Panc1 (cell line): Measurements from ENCODE around the gene HSPD1. TPM values are rescaled to one million over a fixed set of nuclear protein-coding genes. Genes with fewer than 3 reads are reported as not detected.

ENCODE experiments used
- ATAC-seq: fragments of 200-7000 bp; cut with Tn5 transposase; 2 replicates; pipeline ENCODE4 v1.9.1; 2020; ENCODE audit warnings: mild to moderate bottlenecking, moderate library complexity
- BruUV-seq: library from RNA; stranded (reverse); fragments of 400-500 nt; replicated peaks from 2 replicates; lab custom pipeline; 2021; lab: Mats Ljungman, UMichigan
- CTCF ChIA-PET: fragments of 300-600 bp; sonication (Branson Sonifier 250); formaldehyde crosslinking; loops from one replicate; lab custom pipeline; 2022; ENCODE audit warnings: antibody characterized with exemption; lab: Charles Lee
- POLR2A ChIA-PET: fragments of 300-600 bp; sonication (Branson Sonifier 250); formaldehyde crosslinking; loops from one replicate; lab custom pipeline; 2022; ENCODE audit warnings: antibody characterized with exemption; lab: Charles Lee
- DNase-seq: peaks from one replicate; pipeline ENCODE4 v3.0.0-alpha.2; 2010; ENCODE audit warnings: low read depth, low spot score
- H3K27ac ChIP-seq: 2 replicates; pipeline ENCODE4 v1.5.1; 2011; ENCODE audit warnings: mild to moderate bottlenecking, low read length, inconsistent platforms
- H3K27me3 ChIP-seq: fragments of 200-500 bp; sonication (Bioruptor generic); 2 replicates; pipeline ENCODE4 v1.6.0; 2014; ENCODE audit warnings: low read length, inconsistent platforms; ENCODE audit not compliant: control insufficient read depth, insufficient read depth
- H3K36me3 ChIP-seq: fragments of 200-500 bp; sonication (Bioruptor generic); 2 replicates; pipeline ENCODE4 v1.5.1; 2014; ENCODE audit warnings: inconsistent platforms, mild to moderate bottlenecking, low read length, moderate library complexity; ENCODE audit not compliant: control insufficient read depth, insufficient read depth
- H3K4me1 ChIP-seq: 2 replicates; pipeline ENCODE4 v1.5.1; 2011; ENCODE audit warnings: inconsistent platforms, mild to moderate bottlenecking, low read length, moderate library complexity; ENCODE audit not compliant: control insufficient read depth, insufficient read depth
- H3K4me3 ChIP-seq, 2 experiments: 2 replicates each; pipeline ENCODE4 v1.5.1; 2011 to 2012; ENCODE audit warnings: low read depth in 2 of 2, low read length in 2 of 2, mild to moderate bottlenecking in 2 of 2, inconsistent platforms in 1 of 2, moderate library complexity in 1 of 2
- H3K9me3 ChIP-seq: fragments of 200-500 bp; sonication (Bioruptor generic); 2 replicates; pipeline ENCODE4 v1.5.1; 2014; ENCODE audit warnings: low read depth, mild to moderate bottlenecking, inconsistent platforms, low read length, moderate library complexity; ENCODE audit not compliant: control insufficient read depth, insufficient read depth
- POLR2AphosphoS5 ChIP-seq: IDR thresholded peaks from 2 replicates; pipeline ENCODE4 v1.6.1; 2012; ENCODE audit warnings: mild to moderate bottlenecking, low read depth, low read length, moderate library complexity
- SIN3A ChIP-seq: IDR thresholded peaks from 2 replicates; pipeline ENCODE4 v1.6.1; 2012; ENCODE audit warnings: low read depth, mild to moderate bottlenecking, low read length, moderate library complexity, borderline replicate concordance; ENCODE audit not compliant: insufficient read depth
- TCF7L2 ChIP-seq: IDR thresholded peaks from 2 replicates; pipeline ENCODE4 v1.6.1; 2011; ENCODE audit warnings: mild to moderate bottlenecking, low read depth, low read length, inconsistent platforms
- in situ Hi-C: cut with HindIII; loops from 2 replicates; pipeline ENCODE4 v1.10.0; 2016; ENCODE audit warnings: low sequenced_read_pairs, low pct_unique_long_range_greater_than_20kb
- intact Hi-C: fragments of 100-400 bp; cut with micrococcal nuclease; formaldehyde crosslinking; loops from one replicate; pipeline ENCODE4 v1.10.0; 2022; ENCODE audit not compliant: unreplicated experiment
- total RNA-seq: library from RNA; stranded (reverse); gene quantifications from one replicate; pipeline ENCODE4 v1.2.1, GENCODE V29; 2021; ENCODE audit not compliant: unreplicated experiment
- TF ChIP-seq, protein P1 (sequence below), 2 experiments: IDR thresholded peaks; 2 replicates each; pipeline ENCODE4 v1.6.1; 2011 to 2012; ENCODE audit warnings: low read depth in 2 of 2, control low read depth in 1 of 2, low read length in 1 of 2, mild to moderate bottlenecking in 1 of 2, moderate library complexity in 1 of 2; ENCODE audit not compliant: insufficient read depth in 1 of 2
- TF ChIP-seq, protein P2 (sequence below): fragments of 450-650 bp; IDR thresholded peaks from 2 replicates; pipeline ENCODE4 v1.5.1; 2017; ENCODE audit warnings: mild to moderate bottlenecking

Gene HSPD1
- total RNA-seq, 1 experiment from 2014 or later, result 553 TPM

DNA sequence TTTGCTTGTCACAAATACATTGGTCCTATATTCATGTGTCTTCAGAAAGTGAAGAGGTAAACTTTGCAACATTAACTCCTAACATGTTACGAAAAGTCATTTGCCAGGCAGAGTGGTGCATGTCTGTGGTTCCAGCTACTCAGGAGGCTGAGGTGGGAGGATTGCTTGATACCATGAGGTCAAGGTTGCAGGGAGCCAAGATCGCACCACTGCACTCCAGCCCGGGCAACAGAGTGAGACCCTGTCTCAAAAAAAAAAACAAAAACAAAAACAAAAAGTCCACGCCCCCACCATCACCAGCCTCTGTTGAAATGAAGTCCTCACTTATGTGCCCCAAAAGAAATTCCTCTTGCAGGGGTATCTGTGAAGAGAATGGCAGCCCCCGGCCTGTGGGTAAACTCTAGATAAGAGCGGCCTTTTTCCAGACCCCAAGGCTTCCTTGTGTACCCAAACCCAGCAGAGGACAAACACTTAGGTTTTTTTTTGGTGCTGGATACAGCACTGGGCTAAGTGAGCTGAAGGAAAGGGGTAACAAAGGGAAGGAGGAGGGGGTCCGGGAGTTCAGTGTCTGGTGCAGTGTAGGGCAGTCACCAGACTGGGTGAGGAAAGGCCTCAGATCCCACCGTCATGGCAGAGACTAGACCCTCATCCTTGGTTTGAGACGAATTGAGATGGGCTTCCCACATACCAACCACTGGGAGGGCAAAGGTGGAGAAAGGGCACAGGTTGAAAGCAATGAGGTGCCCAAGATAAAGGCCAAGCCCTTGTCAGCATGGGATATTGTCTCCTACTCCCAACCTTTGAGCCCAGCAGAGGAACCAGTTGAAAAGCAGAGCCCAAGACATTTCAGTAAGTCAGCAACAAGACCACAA is 19.2 kb downstream of the HSPD1 start:
- in situ Hi-C loops, result no loop called here
- ChIA-PET POLR2A (no interaction called here), CTCF (no interaction called here)
- DNase-seq (no peak), ATAC-seq (peak; percentile 22; the same call in 1 of the 2 replicates)
- Histone ChIP-seq H3K36me3 (0 out of 2 replicates have a peak, but pooled peaks cover 4% of the 10 kb centered on the region), H3K27me3 (no peaks in the 10 kb centered on the region), H3K4me3 (no peak overlapping the region), H3K4me1 (no peaks in the 10 kb centered on the region), H3K27ac (no peak overlapping the region), H3K9me3 (no peaks in the 10 kb centered on the region; the same call in 1 of the 2 replicates)
- intact Hi-C loops, result no loop called here
- BruUV-seq, result no TSS peak
- TF ChIP-seq, protein P1, sequence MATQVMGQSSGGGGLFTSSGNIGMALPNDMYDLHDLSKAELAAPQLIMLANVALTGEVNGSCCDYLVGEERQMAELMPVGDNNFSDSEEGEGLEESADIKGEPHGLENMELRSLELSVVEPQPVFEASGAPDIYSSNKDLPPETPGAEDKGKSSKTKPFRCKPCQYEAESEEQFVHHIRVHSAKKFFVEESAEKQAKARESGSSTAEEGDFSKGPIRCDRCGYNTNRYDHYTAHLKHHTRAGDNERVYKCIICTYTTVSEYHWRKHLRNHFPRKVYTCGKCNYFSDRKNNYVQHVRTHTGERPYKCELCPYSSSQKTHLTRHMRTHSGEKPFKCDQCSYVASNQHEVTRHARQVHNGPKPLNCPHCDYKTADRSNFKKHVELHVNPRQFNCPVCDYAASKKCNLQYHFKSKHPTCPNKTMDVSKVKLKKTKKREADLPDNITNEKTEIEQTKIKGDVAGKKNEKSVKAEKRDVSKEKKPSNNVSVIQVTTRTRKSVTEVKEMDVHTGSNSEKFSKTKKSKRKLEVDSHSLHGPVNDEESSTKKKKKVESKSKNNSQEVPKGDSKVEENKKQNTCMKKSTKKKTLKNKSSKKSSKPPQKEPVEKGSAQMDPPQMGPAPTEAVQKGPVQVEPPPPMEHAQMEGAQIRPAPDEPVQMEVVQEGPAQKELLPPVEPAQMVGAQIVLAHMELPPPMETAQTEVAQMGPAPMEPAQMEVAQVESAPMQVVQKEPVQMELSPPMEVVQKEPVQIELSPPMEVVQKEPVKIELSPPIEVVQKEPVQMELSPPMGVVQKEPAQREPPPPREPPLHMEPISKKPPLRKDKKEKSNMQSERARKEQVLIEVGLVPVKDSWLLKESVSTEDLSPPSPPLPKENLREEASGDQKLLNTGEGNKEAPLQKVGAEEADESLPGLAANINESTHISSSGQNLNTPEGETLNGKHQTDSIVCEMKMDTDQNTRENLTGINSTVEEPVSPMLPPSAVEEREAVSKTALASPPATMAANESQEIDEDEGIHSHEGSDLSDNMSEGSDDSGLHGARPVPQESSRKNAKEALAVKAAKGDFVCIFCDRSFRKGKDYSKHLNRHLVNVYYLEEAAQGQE (IDR thresholded peaks at IDR 0.05; ENCODE audit: insufficient read depth in 1 of 2, low read depth in 2 of 2, low read length in 1 of 2), result no peak
- TF ChIP-seq SIN3A (no peak), TCF7L2 (no peak), POLR2AphosphoS5 (no peak)
- TF ChIP-seq, protein P2, sequence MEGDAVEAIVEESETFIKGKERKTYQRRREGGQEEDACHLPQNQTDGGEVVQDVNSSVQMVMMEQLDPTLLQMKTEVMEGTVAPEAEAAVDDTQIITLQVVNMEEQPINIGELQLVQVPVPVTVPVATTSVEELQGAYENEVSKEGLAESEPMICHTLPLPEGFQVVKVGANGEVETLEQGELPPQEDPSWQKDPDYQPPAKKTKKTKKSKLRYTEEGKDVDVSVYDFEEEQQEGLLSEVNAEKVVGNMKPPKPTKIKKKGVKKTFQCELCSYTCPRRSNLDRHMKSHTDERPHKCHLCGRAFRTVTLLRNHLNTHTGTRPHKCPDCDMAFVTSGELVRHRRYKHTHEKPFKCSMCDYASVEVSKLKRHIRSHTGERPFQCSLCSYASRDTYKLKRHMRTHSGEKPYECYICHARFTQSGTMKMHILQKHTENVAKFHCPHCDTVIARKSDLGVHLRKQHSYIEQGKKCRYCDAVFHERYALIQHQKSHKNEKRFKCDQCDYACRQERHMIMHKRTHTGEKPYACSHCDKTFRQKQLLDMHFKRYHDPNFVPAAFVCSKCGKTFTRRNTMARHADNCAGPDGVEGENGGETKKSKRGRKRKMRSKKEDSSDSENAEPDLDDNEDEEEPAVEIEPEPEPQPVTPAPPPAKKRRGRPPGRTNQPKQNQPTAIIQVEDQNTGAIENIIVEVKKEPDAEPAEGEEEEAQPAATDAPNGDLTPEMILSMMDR, result no peak

DNA sequence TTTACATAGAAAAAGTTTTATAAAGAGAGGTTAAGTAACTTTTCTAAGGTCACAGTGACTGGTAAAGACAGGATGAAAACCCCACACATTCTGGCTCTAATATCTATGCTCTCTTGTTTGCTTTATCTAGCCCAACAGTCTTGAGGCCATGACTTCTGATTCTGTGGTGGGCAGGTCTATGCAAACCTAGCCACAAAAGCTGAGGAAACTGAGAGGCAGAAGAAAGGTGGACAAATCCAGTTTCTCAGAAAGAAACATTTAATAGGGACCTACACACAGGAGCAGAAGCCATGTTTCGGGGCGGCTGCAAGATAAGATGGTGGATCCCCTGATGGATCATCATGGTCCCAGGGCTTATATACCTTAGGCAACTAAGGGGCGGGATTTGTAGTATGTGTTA is 21.8 kb downstream of the HSPD1 start:
- DNase-seq (no peak), ATAC-seq (no peak)
- H3K36me3 ChIP-seq, result peaks cover 16% of the 10 kb centered on the region
- CTCF ChIA-PET, result no interaction called here
- in situ Hi-C loops (no loop called here), intact Hi-C loops (no loop called here)
- no peaks in the 10 kb centered on the region for H3K9me3 ChIP-seq
- no peak overlapping the region for H3K27ac ChIP-seq
- H3K4me1 ChIP-seq, result no peaks in the 10 kb centered on the region
- H3K27me3 ChIP-seq, result no peaks in the 10 kb centered on the region
- POLR2A ChIA-PET, result no interaction called here
- BruUV-seq, result TSS peak; percentile 19
- TF ChIP-seq, protein P1 (IDR thresholded peaks at IDR 0.05; ENCODE audit: insufficient read depth in 1 of 2, low read depth in 2 of 2, low read length in 1 of 2), result no peak
- TF ChIP-seq TCF7L2 (no peak), POLR2AphosphoS5 (no peak), SIN3A (no peak)
- TF ChIP-seq, protein P2, result no peak
- no peak overlapping the region for H3K4me3 ChIP-seq
